RWPE2 (cell line): ENCODE results near the gene OR2AG2.

Experiments used
- ATAC-seq: fragments of 200-7000 bp; cut with Tn5 transposase; 3 replicates; pipeline ENCODE4 v1.9.1; 2021; ENCODE audit warnings: low read depth
- DNase-seq: peaks from one replicate; pipeline ENCODE4 v3.0.0-alpha.2; 2020; ENCODE audit warnings: low spot score
- H3K27ac ChIP-seq: fragments of 450-650 bp; 2 replicates; pipeline ENCODE4 v1.5.1; 2017; ENCODE audit warnings: mild to moderate bottlenecking; ENCODE audit not compliant: poor library complexity, severe bottlenecking
- H3K27me3 ChIP-seq: fragments of 250-450 bp; sonication (Bioruptor Pico); 2 replicates; pipeline ENCODE4 v1.5.1; 2021; ENCODE audit warnings: mild to moderate bottlenecking, moderate library complexity; ENCODE audit not compliant: insufficient read depth, poor library complexity, severe bottlenecking
- H3K36me3 ChIP-seq: fragments of 250-450 bp; sonication (Bioruptor Pico); 2 replicates; pipeline ENCODE4 v1.5.1; 2020; ENCODE audit warnings: low read depth, mild to moderate bottlenecking, moderate library complexity
- H3K4me1 ChIP-seq: fragments of 250-450 bp; sonication (Bioruptor Pico); 2 replicates; pipeline ENCODE4 v1.5.1; 2021; ENCODE audit warnings: mild to moderate bottlenecking, moderate library complexity; ENCODE audit not compliant: insufficient read depth, poor library complexity, severe bottlenecking
- H3K4me3 ChIP-seq: fragments of 250-450 bp; sonication (Bioruptor Pico); 2 replicates; pipeline ENCODE4 v1.5.1; 2021; ENCODE audit warnings: mild to moderate bottlenecking, moderate library complexity; ENCODE audit not compliant: severe bottlenecking
- H3K9me3 ChIP-seq: fragments of 250-450 bp; sonication (Bioruptor Pico); 2 replicates; pipeline ENCODE4 v1.5.1; 2021; ENCODE audit warnings: mild to moderate bottlenecking, moderate library complexity; ENCODE audit not compliant: severe bottlenecking
- TF ChIP-seq, protein P1 (sequence below): fragments of 450-650 bp; IDR thresholded peaks from one replicate; pipeline ENCODE4 v1.5.1; 2017; ENCODE audit warnings: mild to moderate bottlenecking, moderate library complexity; ENCODE audit not compliant: poor library complexity, severe bottlenecking

Gene OR2AG2

GRCh38 chr11:6736495-6737121 lies 35.2 kb downstream of the OR2AG2 start:
- Histone ChIP-seq H3K4me3 (no peak overlapping the region), H3K9me3 (no peaks in the 10 kb centered on the region), H3K36me3 (no peaks in the 10 kb centered on the region), H3K27me3 (peaks cover 4% of the 10 kb centered on the region), H3K4me1 (no peaks in the 10 kb centered on the region), H3K27ac (no peak overlapping the region)
- no peak for ATAC-seq
- TF ChIP-seq, protein P1, sequence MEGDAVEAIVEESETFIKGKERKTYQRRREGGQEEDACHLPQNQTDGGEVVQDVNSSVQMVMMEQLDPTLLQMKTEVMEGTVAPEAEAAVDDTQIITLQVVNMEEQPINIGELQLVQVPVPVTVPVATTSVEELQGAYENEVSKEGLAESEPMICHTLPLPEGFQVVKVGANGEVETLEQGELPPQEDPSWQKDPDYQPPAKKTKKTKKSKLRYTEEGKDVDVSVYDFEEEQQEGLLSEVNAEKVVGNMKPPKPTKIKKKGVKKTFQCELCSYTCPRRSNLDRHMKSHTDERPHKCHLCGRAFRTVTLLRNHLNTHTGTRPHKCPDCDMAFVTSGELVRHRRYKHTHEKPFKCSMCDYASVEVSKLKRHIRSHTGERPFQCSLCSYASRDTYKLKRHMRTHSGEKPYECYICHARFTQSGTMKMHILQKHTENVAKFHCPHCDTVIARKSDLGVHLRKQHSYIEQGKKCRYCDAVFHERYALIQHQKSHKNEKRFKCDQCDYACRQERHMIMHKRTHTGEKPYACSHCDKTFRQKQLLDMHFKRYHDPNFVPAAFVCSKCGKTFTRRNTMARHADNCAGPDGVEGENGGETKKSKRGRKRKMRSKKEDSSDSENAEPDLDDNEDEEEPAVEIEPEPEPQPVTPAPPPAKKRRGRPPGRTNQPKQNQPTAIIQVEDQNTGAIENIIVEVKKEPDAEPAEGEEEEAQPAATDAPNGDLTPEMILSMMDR = no peak
- no peak for DNase-seq

DNA sequence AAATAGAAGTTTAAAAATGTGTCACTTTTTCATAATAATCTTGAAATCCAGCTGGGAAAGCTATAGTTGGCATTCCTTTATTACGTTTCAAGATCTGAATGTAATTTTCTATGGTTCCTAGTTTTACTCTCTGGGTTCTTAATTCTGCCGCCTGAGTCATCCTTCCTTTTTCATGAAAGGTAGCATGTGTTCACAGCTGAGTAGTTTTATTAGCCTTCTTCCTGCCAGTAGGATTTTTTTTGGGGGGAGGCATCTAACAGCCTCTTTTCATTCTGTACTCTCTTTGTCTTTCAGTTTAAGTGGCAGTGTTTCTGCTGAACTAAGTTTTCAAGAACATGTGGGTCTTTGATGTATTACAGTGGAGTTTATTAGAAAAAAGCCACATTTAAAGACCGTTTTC lies 36.5 kb downstream of the OR2AG2 start:
- DNase-seq (no peak), ATAC-seq (no peak)
- H3K27me3 ChIP-seq = peaks cover 2% of the 10 kb centered on the region

GRCh38 chr11:6734616-6735015 lies 37.2 kb downstream of the OR2AG2 start:
- H3K4me1 ChIP-seq = no peaks in the 10 kb centered on the region
- ATAC-seq (no peak), DNase-seq (no peak)
- TF ChIP-seq, protein P1 = no peak
- no peaks in the 10 kb centered on the region for H3K9me3 ChIP-seq
- no peaks in the 10 kb centered on the region for H3K36me3 ChIP-seq
- H3K27ac ChIP-seq = no peak overlapping the region
- no peak overlapping the region for H3K4me3 ChIP-seq
- H3K27me3 ChIP-seq = peaks cover 2% of the 10 kb centered on the region

More for the DNA sequence above, 36.5 kb downstream of the OR2AG2 start:
- no peak overlapping the region for H3K4me3 ChIP-seq
- H3K36me3 ChIP-seq = no peaks in the 10 kb centered on the region
- no peaks in the 10 kb centered on the region for H3K9me3 ChIP-seq
- no peaks in the 10 kb centered on the region for H3K4me1 ChIP-seq
- H3K27ac ChIP-seq = no peak overlapping the region
- TF ChIP-seq, protein P1 = no peak

GRCh38 chr11:6733326-6734275 lies 38.2 kb downstream of the OR2AG2 start:
- TF ChIP-seq, protein P1 = no peak
- DNase-seq (no peak), ATAC-seq (no peak)
- Histone ChIP-seq H3K27me3 (peaks cover 2% of the 10 kb centered on the region), H3K36me3 (no peaks in the 10 kb centered on the region), H3K4me1 (no peaks in the 10 kb centered on the region), H3K9me3 (no peaks in the 10 kb centered on the region), H3K27ac (no peak overlapping the region), H3K4me3 (no peak overlapping the region)
